Aorta (tissue), 5 donors: Measurements from ENCODE around the gene TRPM2. TPM values are rescaled to one million over a fixed set of nuclear protein-coding genes. Genes with fewer than 3 reads are reported as not detected.

Experiments used
- ATAC-seq: fragments of 200-7000 bp; cut with Tn5 transposase; one replicate; pipeline ENCODE4 v1.9.1; 2022; ENCODE audit warnings: moderate library complexity; ENCODE audit not compliant: low FRiP score
- DNase-seq, 2 donors: peaks; one replicate each; pipeline ENCODE4 v3.0.0-alpha.2; 2020
- H3K27ac ChIP-seq, 2 donors: one replicate each; pipeline ENCODE4 v1.5.1; 2013; ENCODE audit warnings: low read length in 2 of 2, mild to moderate bottlenecking in 2 of 2, moderate library complexity in 2 of 2, control low read depth in 1 of 2, inconsistent platforms in 1 of 2, low read depth in 1 of 2
- H3K27me3 ChIP-seq, 2 donors: one replicate each; pipeline ENCODE4 v1.6.1; 2013; ENCODE audit warnings: control low read depth in 1 of 2, low read length in 1 of 2, mild to moderate bottlenecking in 1 of 2, moderate library complexity in 1 of 2; ENCODE audit not compliant: insufficient read depth in 2 of 2, control insufficient read depth in 1 of 2
- H3K36me3 ChIP-seq, 2 donors: one replicate each; pipeline ENCODE4 v1.6.1; 2013; ENCODE audit warnings: control low read depth in 1 of 2, low read length in 1 of 2, mild to moderate bottlenecking in 1 of 2; ENCODE audit not compliant: insufficient read depth in 2 of 2, control insufficient read depth in 1 of 2
- H3K4me1 ChIP-seq, 2 donors: one replicate each; pipeline ENCODE4 v1.6.1; 2013; ENCODE audit warnings: low read length in 2 of 2, control low read depth in 1 of 2, mild to moderate bottlenecking in 1 of 2, moderate library complexity in 1 of 2; ENCODE audit not compliant: insufficient read depth in 2 of 2, control insufficient read depth in 1 of 2
- H3K4me3 ChIP-seq, 2 donors: one replicate each; pipeline ENCODE4 v1.5.1; 2013; ENCODE audit warnings: low read length in 2 of 2, control low read depth in 1 of 2, mild to moderate bottlenecking in 1 of 2
- H3K9me3 ChIP-seq: one replicate; pipeline ENCODE4 v1.6.1; 2013; ENCODE audit warnings: mild to moderate bottlenecking, low read length; ENCODE audit not compliant: control insufficient read depth
- WGBS, 2 donors: extraction: QIAGEN DNeasy Blood & Tissue Kit; methylation state at CpG; one replicate each; pipeline ENCODE4 v1.1.7; 2013; 5-methylcytosine and 5-hydroxymethylcytosine counted together
- intact Hi-C, 2 donors: fragments of 100-400 bp; cut with DNase I; formaldehyde crosslinking; loops; one replicate each; pipeline versions ENCODE4 v1.14.2 to v1.15.0; 2022
- polyA plus RNA-seq, 2 donors: library from polyadenylated mRNA; stranded (reverse); fragments of 200-250 nt; gene quantifications; one replicate each; pipeline ENCODE4 v1.2.3, GENCODE V29; 2013
- total RNA-seq, 2 donors: library from RNA; stranded (reverse); fragmentation: NEBNext Ultra II Directional; extraction: Animal tissue kit (Norgen Biotek cat#: 25700); gene quantifications; one replicate each; pipeline ENCODE4 v1.2.1, GENCODE V29; 2021
- donor health status: healthy with polysubstance abuse.
- donor health status: Bipolar disorder and iron deficiency.
- donor health status: DM: no; HTN: no; CAD: no.
- donor health status: DM: no; HTN: no; CAD: no.
- donor health status: DM: yes; HTN: yes; CAD: no.

Gene TRPM2
- total and polyA plus RNA-seq, 4 donors = 2.2 to 15.8 (median 5.9) TPM

DNA sequence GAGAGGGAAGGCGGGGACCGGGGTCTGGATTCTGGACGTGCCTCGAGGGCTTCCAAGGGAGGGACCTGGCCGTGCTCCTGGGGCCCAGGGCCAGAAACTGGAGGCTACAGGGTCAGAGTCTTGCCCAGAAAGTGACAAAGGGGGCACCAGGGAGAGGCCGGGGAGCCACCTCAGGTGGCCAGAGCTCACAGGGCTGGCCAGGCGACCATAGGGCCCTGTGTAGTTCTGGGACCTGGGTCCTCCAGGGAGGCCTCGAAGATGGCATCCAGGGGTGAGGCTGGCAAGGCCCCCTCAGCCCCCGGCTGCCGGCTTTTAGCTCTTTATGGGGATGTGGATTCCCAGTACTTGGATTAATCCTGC, 87.6 kb downstream of the TRPM2 start:
- DNase-seq = no peak
- Histone ChIP-seq H3K4me1 (no peaks in the 10 kb centered on the region), H3K4me3 (no peak overlapping the region), H3K27ac (no peak overlapping the region), H3K36me3 (no peaks in the 10 kb centered on the region), H3K9me3 (no peaks in the 10 kb centered on the region), H3K27me3 (no peaks in the 10 kb centered on the region)
- no peak for ATAC-seq
- intact Hi-C loops = no loop called here
- WGBS, 2 donors = 86 to 89% methylated on average over 10 of the region's 10 CpGs

DNA sequence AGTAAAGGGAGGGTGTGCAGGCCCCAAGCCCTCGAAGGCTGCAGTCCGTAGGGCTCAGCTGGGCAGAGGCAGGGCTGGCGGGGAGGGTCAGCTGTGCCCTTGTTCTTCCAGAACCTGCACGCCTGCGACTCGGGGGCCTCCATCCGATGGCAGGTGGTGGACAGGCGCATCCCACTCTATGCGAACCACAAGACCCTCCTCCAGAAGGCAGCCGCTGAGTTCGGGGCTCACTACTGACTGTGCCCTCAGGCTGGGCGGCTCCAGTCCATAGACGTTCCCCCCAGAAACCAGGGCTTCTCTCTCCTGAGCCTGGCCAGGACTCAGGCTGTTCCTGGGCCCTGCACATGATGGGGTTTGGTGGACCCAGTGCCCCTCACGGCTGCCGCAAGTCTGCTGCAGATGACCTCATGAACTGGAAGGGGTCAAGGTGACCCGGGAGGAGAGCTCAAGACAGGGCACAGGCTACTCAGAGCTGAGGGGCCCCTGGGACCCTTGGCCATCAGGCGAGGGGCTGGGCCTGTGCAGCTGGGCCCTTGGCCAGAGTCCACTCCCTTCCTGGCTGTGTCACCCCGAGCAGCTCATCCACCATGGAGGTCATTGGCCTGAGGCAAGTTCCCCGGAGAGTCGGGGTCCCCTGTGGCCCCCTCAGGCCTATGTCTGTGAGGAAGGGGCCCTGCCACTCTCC, 88.3 kb downstream of the TRPM2 start:
- ATAC-seq = no peak
- WGBS, 2 donors = 93 to 95% methylated on average over 20 of the region's 20 CpGs
- intact Hi-C loops = no loop called here
- Histone ChIP-seq H3K9me3 (no peaks in the 10 kb centered on the region), H3K27ac (no peak overlapping the region), H3K36me3 (no peaks in the 10 kb centered on the region), H3K4me1 (no peaks in the 10 kb centered on the region), H3K27me3 (no peaks in the 10 kb centered on the region), H3K4me3 (no peak overlapping the region)
- DNase-seq = peak; percentile 38 to 63

DNA sequence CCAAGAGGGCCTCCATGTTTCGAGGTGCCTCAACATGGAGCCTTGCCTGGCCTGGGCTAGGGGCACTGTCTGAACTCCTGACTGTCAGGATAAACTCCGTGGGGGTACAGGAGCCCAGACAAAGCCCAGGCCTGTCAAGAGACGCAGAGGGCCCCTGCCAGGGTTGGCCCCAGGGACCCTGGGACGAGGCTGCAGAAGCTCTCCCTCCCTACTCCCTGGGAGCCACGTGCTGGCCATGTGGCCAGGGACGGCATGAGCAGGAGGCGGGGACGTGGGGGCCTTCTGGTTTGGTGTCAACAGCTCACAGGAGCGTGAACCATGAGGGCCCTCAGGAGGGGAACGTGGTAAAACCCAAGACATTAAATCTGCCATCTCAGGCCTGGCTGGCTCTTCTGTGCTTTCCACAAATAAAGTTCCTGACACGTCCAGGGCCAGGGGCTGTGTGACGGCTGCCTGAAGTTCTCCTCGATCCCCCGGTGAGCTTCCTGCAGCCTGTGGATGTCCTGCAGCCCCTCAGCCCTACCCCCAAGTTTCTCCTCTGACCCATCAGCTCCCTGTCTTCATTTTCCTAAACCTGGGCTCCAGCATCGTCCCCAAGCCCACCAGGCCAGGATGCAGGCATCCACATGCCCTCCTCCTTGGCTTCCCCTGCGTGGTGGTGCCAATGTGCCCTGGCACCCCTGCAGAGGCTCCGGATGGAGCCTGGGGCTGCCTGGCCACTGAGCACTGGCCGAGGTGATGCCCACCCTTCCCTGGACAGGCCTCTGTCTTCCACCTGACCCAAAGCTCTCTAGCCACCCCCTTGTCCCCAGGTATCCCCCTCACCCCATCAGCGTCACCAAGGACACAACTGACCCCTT, 89.1 kb downstream of the TRPM2 start:
- Histone ChIP-seq H3K36me3 (no peaks in the 10 kb centered on the region), H3K4me3 (no peak overlapping the region), H3K4me1 (no peaks in the 10 kb centered on the region), H3K9me3 (no peaks in the 10 kb centered on the region), H3K27ac (no peak overlapping the region), H3K27me3 (no peaks in the 10 kb centered on the region)
- intact Hi-C loops = no loop called here
- 80 to 85% methylated on average over 19 of the region's 19 CpGs for WGBS, 2 donors
- peak; percentile 44 to 61 for DNase-seq
- no peak for ATAC-seq

DNA sequence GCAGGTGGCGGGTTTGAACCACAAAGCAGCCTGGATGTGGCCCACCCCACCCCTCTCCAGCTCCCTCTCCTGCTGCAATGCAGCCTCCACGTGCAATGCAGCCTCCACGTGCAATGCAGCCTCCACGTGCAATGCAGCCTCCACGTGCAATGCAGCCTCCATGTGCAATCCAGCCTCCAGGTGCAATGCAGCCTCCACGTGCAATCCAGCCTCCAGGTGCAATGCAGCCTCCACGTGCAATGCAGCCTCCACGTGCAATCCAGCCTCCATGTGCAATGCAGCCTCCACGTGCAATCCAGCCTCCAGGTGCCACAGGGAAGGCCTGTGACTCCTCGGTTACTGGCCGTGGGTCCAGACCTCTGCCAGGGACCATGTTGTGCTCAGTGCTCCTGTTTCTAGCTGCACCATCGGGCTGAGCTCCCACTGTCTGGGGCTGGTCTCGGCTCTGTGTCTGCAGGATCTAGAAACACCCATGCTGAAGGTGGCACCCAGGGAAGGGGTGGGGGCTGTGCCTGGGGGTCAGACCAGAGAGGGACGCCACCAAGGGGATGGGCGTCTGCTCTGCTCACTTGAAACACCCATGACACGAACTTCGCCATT, 90.0 kb downstream of the TRPM2 start:
- DNase-seq = peak; percentile 25 to 52
- WGBS, 2 donors = 76 to 85% methylated on average over 17 of the region's 17 CpGs
- intact Hi-C loops = no loop called here
- no peak overlapping the region for H3K4me3 ChIP-seq
- H3K27me3 ChIP-seq = no peaks in the 10 kb centered on the region
- H3K36me3 ChIP-seq = no peaks in the 10 kb centered on the region
- H3K4me1 ChIP-seq = no peaks in the 10 kb centered on the region
- no peaks in the 10 kb centered on the region for H3K9me3 ChIP-seq
- ATAC-seq = no peak
- H3K27ac ChIP-seq = no peak overlapping the region

DNA sequence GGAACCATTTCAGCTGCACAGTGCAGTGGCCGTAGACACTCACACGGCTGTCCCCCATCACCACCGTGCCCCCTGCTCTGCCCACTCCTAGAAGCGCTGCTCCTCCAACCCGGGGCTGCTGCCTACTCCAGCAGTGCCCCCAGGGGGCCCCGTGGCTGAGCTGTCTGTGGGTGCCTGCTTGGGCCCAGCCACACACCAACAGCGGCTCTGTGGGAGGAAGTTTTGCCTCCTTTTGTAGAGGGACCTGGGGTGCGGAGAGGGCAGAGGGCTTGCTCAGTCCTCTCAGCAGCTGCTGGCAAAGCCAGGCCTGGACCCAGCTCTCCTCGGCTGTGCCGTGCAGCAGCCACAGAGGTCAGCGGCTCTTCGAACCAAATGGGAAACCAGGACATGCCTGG, 90.5 kb downstream of the TRPM2 start:
- WGBS, 2 donors = 83 to 85% methylated on average over 12 of the region's 12 CpGs
- H3K4me1 ChIP-seq = no peaks in the 10 kb centered on the region
- H3K27ac ChIP-seq = no peak overlapping the region
- H3K4me3 ChIP-seq = no peak overlapping the region
- ATAC-seq = no peak
- H3K27me3 ChIP-seq = no peaks in the 10 kb centered on the region
- no peaks in the 10 kb centered on the region for H3K36me3 ChIP-seq
- H3K9me3 ChIP-seq = no peaks in the 10 kb centered on the region
- peak; percentile 37 to 55 for DNase-seq
- intact Hi-C loops = no loop called here

DNA sequence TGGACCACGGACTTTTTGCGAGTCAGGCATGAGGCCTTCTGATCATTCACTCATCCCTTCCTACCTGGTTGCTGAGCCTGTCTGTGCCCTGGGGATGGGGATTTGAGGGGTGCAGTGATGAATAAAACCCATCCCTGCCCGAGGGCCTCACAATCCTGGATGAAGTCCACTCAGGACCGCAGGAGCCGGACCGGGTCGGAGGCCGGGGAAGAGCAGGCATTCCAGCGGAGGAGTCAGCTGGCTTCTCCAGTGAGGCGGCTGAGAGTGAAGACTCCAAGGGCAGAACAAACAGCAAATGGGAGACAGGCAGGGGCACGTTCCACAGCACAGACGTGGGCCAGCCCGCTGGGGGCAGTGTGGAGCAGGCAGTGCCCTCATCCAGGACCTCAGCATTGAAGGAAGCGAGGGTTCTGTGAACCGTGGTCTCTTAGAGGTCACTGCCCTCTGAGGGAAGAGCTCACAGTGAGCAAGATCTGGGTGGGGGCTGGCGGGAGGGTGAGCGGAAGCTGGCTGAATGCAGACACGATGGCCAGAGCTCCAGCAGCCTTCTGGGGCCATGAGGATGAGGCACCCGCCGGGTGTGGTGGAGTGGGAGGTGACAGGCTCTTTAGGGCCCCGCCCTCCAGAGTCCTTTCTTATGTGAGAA, 91.0 kb downstream of the TRPM2 start:
- peak in 1 of 2 donors; percentile 49 for DNase-seq
- H3K36me3 ChIP-seq = no peaks in the 10 kb centered on the region
- 82 to 84% methylated on average over 21 of the region's 21 CpGs for WGBS, 2 donors
- no peaks in the 10 kb centered on the region for H3K4me1 ChIP-seq
- no peak overlapping the region for H3K4me3 ChIP-seq
- intact Hi-C loops = no loop called here
- no peaks in the 10 kb centered on the region for H3K27me3 ChIP-seq
- no peak for ATAC-seq
- H3K9me3 ChIP-seq = no peaks in the 10 kb centered on the region
- no peak overlapping the region for H3K27ac ChIP-seq

DNA sequence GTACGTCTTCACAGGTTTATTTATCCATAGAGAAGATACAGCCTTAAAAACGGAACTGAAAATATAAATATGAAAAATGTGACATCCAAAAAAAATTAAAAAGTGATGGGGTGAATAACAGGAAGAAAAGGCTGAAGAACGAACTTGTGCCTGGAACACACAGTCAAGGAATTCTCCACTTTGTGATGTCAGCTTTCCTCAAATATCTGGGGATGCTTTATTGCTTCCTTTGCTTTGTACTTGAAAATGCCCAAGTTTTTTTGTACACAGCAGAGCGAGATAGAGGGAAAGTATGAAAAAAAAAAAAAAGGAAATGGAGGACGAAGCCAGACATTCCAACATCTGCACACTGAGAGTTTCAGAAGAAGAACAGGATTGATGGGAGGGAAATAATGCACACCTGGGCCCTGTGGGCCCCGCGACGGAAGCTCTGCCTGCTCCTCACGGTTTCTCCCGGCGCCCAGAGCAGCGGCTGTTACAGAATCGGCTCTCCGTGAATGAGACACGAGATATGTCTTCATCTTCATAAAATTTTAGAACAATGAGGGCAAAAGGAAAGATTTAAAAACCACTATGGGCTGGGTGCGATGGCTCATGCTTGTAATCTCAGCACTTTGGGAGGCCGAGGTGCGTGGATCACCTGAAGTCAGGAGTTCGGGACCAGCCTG, 91.9 kb downstream of the TRPM2 start:
- no peak overlapping the region for H3K27ac ChIP-seq
- no peaks in the 10 kb centered on the region for H3K9me3 ChIP-seq
- no peaks in the 10 kb centered on the region for H3K27me3 ChIP-seq
- no peaks in the 10 kb centered on the region for H3K36me3 ChIP-seq
- ATAC-seq = no peak
- WGBS, 2 donors = 68 to 73% methylated on average over 19 of the region's 19 CpGs
- no peak overlapping the region for H3K4me3 ChIP-seq
- H3K4me1 ChIP-seq = no peaks in the 10 kb centered on the region
- intact Hi-C loops = no loop called here
- DNase-seq = peak in 1 of 2 donors; percentile 38

DNA sequence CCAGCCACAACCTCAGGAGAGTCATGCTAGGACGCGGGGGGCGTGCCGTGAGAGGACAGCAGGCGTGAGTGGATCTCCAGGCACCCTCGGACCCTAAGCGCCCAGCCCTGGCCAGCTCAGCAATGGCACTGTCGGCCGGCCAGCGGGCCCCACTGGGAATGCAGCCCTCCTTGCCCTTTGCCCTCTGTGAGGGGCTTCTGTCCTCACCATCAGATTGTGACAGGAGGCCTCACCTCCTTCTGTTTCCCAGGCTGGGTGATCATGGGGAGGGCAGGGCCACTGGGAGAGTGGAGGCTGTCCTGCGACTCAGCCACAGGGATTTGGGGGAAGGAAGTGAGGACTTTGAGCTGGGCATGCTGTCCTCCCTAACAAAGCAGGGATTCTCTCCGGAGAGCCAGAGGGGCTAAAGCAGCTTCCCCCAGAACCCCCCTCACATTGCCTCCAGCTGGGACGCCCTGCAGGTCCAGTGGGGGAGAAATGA, 95.3 kb downstream of the TRPM2 start:
- Histone ChIP-seq H3K9me3 (no peaks in the 10 kb centered on the region), H3K4me1 (no peaks in the 10 kb centered on the region), H3K4me3 (no peak overlapping the region), H3K27me3 (no peaks in the 10 kb centered on the region), H3K36me3 (no peaks in the 10 kb centered on the region), H3K27ac (no peak overlapping the region)
- no peak for ATAC-seq
- WGBS, 2 donors = 65% methylated on average over 13 of the region's 13 CpGs
- intact Hi-C loops = no loop called here
- DNase-seq = peak in 1 of 2 donors; percentile 59
